Ovary (tissue), 3 donors: Measurements from ENCODE around the gene ENOX1.

Experiments
- POLR2A ChIP-seq: fragments of 450-650 bp; IDR thresholded peaks from one replicate; pipeline ENCODE4 v1.6.1; 2017; ENCODE audit warnings: antibody characterized with exemption, mild to moderate bottlenecking, moderate library complexity
- TF ChIP-seq, protein P1 (sequence below), 3 donors: fragments of 450-650 bp in 2 of 3; fragments of 200-600 bp in 1 of 3; IDR thresholded peaks; one replicate each; pipeline versions ENCODE4 v1.5.1 to v1.8.0; 2016 to 2022; ENCODE audit warnings: antibody characterized with exemption in 3 of 3, mild to moderate bottlenecking in 1 of 3
- donor health status: DM: no; HTN: no; CAD: no.

DNA sequence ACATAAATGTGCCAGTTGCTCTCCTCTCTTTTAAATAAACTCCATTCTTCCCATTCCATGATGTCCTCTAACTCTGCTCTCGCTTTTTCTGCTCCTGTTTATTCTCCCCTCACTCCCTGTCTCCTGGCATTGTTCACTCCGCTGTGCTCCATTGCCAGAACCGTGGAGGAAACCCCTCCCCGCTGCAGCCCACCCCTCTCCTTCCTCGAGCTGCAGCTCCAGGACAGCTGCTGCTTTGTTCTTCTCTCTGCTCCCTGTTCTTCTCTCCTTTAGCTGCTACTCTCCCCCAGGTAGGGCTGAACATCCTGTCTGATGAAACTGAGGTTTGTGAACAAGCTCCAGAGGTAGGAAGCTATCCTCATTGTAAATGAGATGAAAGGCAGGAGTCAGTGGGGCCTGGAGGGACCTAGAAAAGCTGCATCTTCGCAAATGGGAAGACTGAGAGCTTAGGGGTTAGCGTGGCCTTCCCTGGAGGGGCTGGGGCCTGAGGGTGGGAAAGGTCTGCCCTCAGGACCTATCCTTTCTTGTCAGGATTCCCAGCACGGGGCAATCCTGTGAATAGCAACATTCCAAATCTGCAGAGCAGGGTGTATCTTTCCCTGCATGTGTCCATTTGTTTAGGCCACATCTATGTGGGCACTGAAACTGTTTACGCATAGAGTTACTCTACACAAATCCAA is 519.7 kb downstream of the ENOX1 start:
- TF ChIP-seq POLR2A = no peak
- TF ChIP-seq, protein P1, sequence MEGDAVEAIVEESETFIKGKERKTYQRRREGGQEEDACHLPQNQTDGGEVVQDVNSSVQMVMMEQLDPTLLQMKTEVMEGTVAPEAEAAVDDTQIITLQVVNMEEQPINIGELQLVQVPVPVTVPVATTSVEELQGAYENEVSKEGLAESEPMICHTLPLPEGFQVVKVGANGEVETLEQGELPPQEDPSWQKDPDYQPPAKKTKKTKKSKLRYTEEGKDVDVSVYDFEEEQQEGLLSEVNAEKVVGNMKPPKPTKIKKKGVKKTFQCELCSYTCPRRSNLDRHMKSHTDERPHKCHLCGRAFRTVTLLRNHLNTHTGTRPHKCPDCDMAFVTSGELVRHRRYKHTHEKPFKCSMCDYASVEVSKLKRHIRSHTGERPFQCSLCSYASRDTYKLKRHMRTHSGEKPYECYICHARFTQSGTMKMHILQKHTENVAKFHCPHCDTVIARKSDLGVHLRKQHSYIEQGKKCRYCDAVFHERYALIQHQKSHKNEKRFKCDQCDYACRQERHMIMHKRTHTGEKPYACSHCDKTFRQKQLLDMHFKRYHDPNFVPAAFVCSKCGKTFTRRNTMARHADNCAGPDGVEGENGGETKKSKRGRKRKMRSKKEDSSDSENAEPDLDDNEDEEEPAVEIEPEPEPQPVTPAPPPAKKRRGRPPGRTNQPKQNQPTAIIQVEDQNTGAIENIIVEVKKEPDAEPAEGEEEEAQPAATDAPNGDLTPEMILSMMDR (IDR thresholded peaks at IDR 0.05) = no peak
